ENCODE results near the gene OTX2.

Gene OTX2

GRCh38 chr14:56810147-56810719, at the start of gene OTX2:
Gene OTX2 (minus strand): TSS chr14:56810479. CDS start chr14:56805456, 5,023 bp downstream.
- H3K36me3 Mint-ChIP-seq = no peaks in the 10 kb centered on the region
- DNase-seq (ENCODE audit: low spot score in 2 of 2) (no peak), ATAC-seq (ENCODE audit: low read depth) (no peak)
- H3K27me3 Mint-ChIP-seq = peaks cover 35% of the 10 kb centered on the region
- peaks cover 9% of the 10 kb centered on the region for H3K9me3 Mint-ChIP-seq
- H3K27ac Mint-ChIP-seq = no peak within 1 kb of the TSS
- H3K4me1 Mint-ChIP-seq = peaks cover 2% of the 10 kb centered on the region
- H3K4me3 Mint-ChIP-seq = no peak within 1 kb of the TSS

GRCh38 chr14:56858422-56858821, 48.1 kb upstream of the OTX2 start:
- peaks cover 11% of the 10 kb centered on the region for H3K27me3 Mint-ChIP-seq
- peaks cover 9% of the 10 kb centered on the region for H3K4me1 Mint-ChIP-seq
- no peak for ATAC-seq (ENCODE audit: low read depth)
- H3K27ac Mint-ChIP-seq = no peak overlapping the region
- H3K36me3 Mint-ChIP-seq = no peaks in the 10 kb centered on the region
- H3K9me3 Mint-ChIP-seq = no peaks in the 10 kb centered on the region
- no peak overlapping the region for H3K4me3 Mint-ChIP-seq
- DNase-seq (ENCODE audit: low spot score in 2 of 2) = no peak

GRCh38 chr14:56857216-56857615, 46.9 kb upstream of the OTX2 start:
- H3K27me3 Mint-ChIP-seq = peaks cover 11% of the 10 kb centered on the region
- H3K9me3 Mint-ChIP-seq = no peaks in the 10 kb centered on the region
- peaks cover 9% of the 10 kb centered on the region for H3K4me1 Mint-ChIP-seq
- H3K27ac Mint-ChIP-seq = no peak overlapping the region
- DNase-seq (ENCODE audit: low spot score in 2 of 2) (no peak), ATAC-seq (ENCODE audit: low read depth) (no peak)
- no peaks in the 10 kb centered on the region for H3K36me3 Mint-ChIP-seq
- no peak overlapping the region for H3K4me3 Mint-ChIP-seq

- H3K27me3 Mint-ChIP-seq = peaks cover 14% of the 10 kb centered on the region
- no peaks in the 10 kb centered on the region for H3K36me3 Mint-ChIP-seq
- H3K27ac Mint-ChIP-seq = no peak overlapping the region
- DNase-seq (ENCODE audit: low spot score in 2 of 2) (no peak), ATAC-seq (ENCODE audit: low read depth) (no peak)
- H3K4me3 Mint-ChIP-seq = no peak overlapping the region
- peaks cover 9% of the 10 kb centered on the region for H3K4me1 Mint-ChIP-seq
- H3K9me3 Mint-ChIP-seq = no peaks in the 10 kb centered on the region
Measured at GRCh38 chr14:56855891-56856461, 45.7 kb upstream of the OTX2 start.

DNA sequence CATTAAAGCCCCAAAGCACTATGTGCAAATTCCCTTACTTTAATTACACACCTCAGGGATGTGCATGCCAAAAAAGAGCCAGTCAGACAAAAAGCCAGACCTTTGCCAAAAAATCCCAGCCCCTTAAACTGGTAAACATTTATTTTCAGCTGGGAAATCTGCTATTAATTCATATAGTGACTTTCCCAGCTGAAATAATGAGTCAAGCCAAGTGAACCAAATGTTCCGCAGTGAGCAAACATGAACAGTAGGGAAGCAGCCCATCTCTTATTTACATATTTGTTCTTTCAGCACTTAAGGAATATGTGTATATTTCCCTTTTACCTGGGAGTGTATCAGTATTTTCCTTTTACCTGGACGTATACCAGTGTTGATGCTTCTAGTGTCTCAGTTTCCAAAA, 44.0 kb upstream of the OTX2 start:
- Mint-ChIP-seq H3K36me3 (no peaks in the 10 kb centered on the region), H3K4me3 (no peak overlapping the region), H3K27me3 (peaks cover 18% of the 10 kb centered on the region), H3K9me3 (no peaks in the 10 kb centered on the region), H3K27ac (no peak overlapping the region), H3K4me1 (peaks cover 9% of the 10 kb centered on the region)
- DNase-seq (ENCODE audit: low spot score in 2 of 2) = no peak
- no peak for ATAC-seq (ENCODE audit: low read depth)

GRCh38 chr14:56846970-56847930, 37.0 kb upstream of the OTX2 start:
- Mint-ChIP-seq H3K4me3 (no peak overlapping the region), H3K27me3 (peaks cover 12% of the 10 kb centered on the region), H3K36me3 (no peaks in the 10 kb centered on the region), H3K4me1 (no peaks in the 10 kb centered on the region), H3K9me3 (no peaks in the 10 kb centered on the region), H3K27ac (no peak overlapping the region)
- ATAC-seq (ENCODE audit: low read depth) (no peak), DNase-seq (ENCODE audit: low spot score in 2 of 2) (no peak)

- no peaks in the 10 kb centered on the region for H3K9me3 Mint-ChIP-seq
- no peak for ATAC-seq (ENCODE audit: low read depth)
- peaks cover 5% of the 10 kb centered on the region for H3K27me3 Mint-ChIP-seq
- no peak overlapping the region for H3K4me3 Mint-ChIP-seq
- no peak for DNase-seq (ENCODE audit: low spot score in 2 of 2)
- H3K4me1 Mint-ChIP-seq = no peaks in the 10 kb centered on the region
- no peaks in the 10 kb centered on the region for H3K36me3 Mint-ChIP-seq
- H3K27ac Mint-ChIP-seq = no peak overlapping the region
Measured at GRCh38 chr14:56844406-56845002, 34.2 kb upstream of the OTX2 start.

GRCh38 chr14:56841611-56842010, 31.3 kb upstream of the OTX2 start:
- Mint-ChIP-seq H3K36me3 (no peaks in the 10 kb centered on the region), H3K4me3 (no peak overlapping the region), H3K27ac (no peak overlapping the region), H3K27me3 (peaks cover 1% of the 10 kb centered on the region), H3K9me3 (no peaks in the 10 kb centered on the region), H3K4me1 (no peaks in the 10 kb centered on the region)
- DNase-seq (ENCODE audit: low spot score in 2 of 2) (no peak), ATAC-seq (ENCODE audit: low read depth) (no peak)

GRCh38 chr14:56840221-56840620, 29.9 kb upstream of the OTX2 start:
- H3K36me3 Mint-ChIP-seq = no peaks in the 10 kb centered on the region
- peaks cover 2% of the 10 kb centered on the region for H3K27me3 Mint-ChIP-seq
- no peak for DNase-seq (ENCODE audit: low spot score in 2 of 2)
- no peak overlapping the region for H3K27ac Mint-ChIP-seq
- H3K4me3 Mint-ChIP-seq = no peak overlapping the region
- ATAC-seq (ENCODE audit: low read depth) = no peak
- H3K4me1 Mint-ChIP-seq = no peaks in the 10 kb centered on the region
- H3K9me3 Mint-ChIP-seq = no peaks in the 10 kb centered on the region

DNA sequence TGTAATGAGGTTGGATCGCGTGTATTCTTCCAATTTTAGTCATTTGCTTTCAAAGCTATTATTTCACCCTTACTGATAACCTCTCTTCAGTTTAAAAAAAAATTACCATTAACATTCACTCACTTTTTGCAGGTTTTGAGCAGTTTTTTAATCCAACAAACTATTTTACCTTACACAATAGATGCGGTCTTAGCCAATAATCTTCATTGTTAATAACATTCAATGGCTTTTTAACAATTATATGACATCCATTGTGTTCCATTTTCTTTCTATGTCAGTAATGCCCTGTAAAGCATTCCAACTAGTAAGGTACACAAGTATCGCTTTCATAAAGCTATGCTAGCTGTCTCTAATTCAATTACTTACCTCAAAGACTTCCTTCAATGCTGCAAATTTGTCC, 18.9 kb upstream of the OTX2 start:
- H3K4me1 Mint-ChIP-seq = no peaks in the 10 kb centered on the region
- H3K4me3 Mint-ChIP-seq = no peak overlapping the region
- no peak for DNase-seq (ENCODE audit: low spot score in 2 of 2)
- H3K27ac Mint-ChIP-seq = no peak overlapping the region
- peaks cover 5% of the 10 kb centered on the region for H3K27me3 Mint-ChIP-seq
- no peaks in the 10 kb centered on the region for H3K36me3 Mint-ChIP-seq
- peaks cover 3% of the 10 kb centered on the region for H3K9me3 Mint-ChIP-seq
- no peak for ATAC-seq (ENCODE audit: low read depth)

GRCh38 chr14:56826214-56826613, 15.9 kb upstream of the OTX2 start:
- no peaks in the 10 kb centered on the region for H3K36me3 Mint-ChIP-seq
- no peak for ATAC-seq (ENCODE audit: low read depth)
- H3K4me3 Mint-ChIP-seq = no peak overlapping the region
- H3K9me3 Mint-ChIP-seq = no peaks in the 10 kb centered on the region
- no peak for DNase-seq (ENCODE audit: low spot score in 2 of 2)
- H3K27ac Mint-ChIP-seq = no peak overlapping the region
- H3K27me3 Mint-ChIP-seq = peaks cover 4% of the 10 kb centered on the region
- no peaks in the 10 kb centered on the region for H3K4me1 Mint-ChIP-seq

DNA sequence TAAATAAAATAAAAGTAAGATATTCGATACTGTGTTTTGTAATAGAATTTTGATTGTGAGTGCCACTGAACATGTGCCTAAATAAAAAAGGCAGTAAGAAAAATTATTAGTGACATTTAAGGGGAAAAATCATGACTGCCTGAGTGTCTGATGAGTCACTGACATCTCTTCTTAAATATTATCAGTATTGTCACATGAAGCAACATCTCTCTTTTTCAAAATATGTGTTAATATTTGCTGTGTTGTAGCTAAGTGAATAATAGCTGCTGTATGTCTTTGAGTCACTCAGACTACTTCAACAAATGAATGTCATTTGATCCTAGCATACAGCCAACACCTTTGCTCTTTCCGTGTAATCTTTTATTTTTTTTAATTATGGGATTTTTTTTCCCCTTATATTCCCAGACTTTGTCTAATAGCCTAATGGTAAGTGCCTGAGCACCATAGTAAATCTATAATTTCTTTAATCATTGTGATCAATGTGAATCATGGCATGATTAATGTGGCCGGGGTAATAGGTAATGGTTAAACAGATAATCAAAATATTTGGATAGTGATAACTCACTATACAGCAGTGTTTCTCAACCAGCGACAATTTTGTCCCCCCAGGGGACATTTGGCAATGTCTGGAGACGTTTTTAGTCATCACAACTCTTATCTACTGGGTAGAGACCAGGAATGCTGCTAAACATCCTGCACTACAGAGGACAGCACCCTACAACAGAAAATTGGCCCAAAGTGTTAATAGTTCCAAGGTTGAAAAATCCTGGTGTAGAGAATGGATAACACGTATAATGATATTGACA, 11.7 kb upstream of the OTX2 start:
- DNase-seq (ENCODE audit: low spot score in 2 of 2) = no peak
- peaks cover 13% of the 10 kb centered on the region for H3K27me3 Mint-ChIP-seq
- no peak overlapping the region for H3K27ac Mint-ChIP-seq
- no peaks in the 10 kb centered on the region for H3K36me3 Mint-ChIP-seq
- H3K4me1 Mint-ChIP-seq = no peaks in the 10 kb centered on the region
- ATAC-seq (ENCODE audit: low read depth) = no peak
- no peaks in the 10 kb centered on the region for H3K9me3 Mint-ChIP-seq
- no peak overlapping the region for H3K4me3 Mint-ChIP-seq

- Mint-ChIP-seq H3K27me3 (peaks cover 13% of the 10 kb centered on the region), H3K4me1 (no peaks in the 10 kb centered on the region), H3K36me3 (no peaks in the 10 kb centered on the region), H3K9me3 (no peaks in the 10 kb centered on the region), H3K27ac (no peak overlapping the region), H3K4me3 (no peak overlapping the region)
- DNase-seq (ENCODE audit: low spot score in 2 of 2) (no peak), ATAC-seq (ENCODE audit: low read depth) (no peak)
Measured at GRCh38 chr14:56821177-56821576, 10.9 kb upstream of the OTX2 start.

Measured in memory B cell (primary cell).